Neural cell (in vitro differentiated cells): ENCODE data around the gene LMOD3.

Experiments used
- EP300 ChIP-seq: fragments of 450-650 bp; conservative IDR thresholded peaks from 2 replicates; pipeline ENCODE4 v1.6.1; 2014; ENCODE audit warnings: antibody characterized with exemption, mild to moderate bottlenecking, moderate library complexity; ENCODE audit not compliant: poor library complexity, severe bottlenecking
- EZH2 ChIP-seq: fragments of 200-600, 300-800 bp; shearing (Covaris generic), sonication (generic); IDR thresholded peaks from 2 replicates; pipeline ENCODE4 v1.6.1; 2014; ENCODE audit warnings: antibody characterized with exemption, low read length, borderline replicate concordance, mild to moderate bottlenecking; ENCODE audit not compliant: insufficient read depth, poor library complexity, severe bottlenecking
- POLR2AphosphoS5 ChIP-seq: IDR thresholded peaks from 2 replicates; pipeline ENCODE4 v1.6.1; 2012
- RAD21 ChIP-seq: fragments of 450-650 bp; conservative IDR thresholded peaks from 2 replicates; pipeline ENCODE4 v1.6.1; 2014; ENCODE audit warnings: antibody characterized with exemption, mild to moderate bottlenecking, moderate library complexity
- TF ChIP-seq, protein P1 (sequence below): fragments of 450-650 bp; IDR thresholded peaks from 2 replicates; pipeline ENCODE4 v1.5.1; 2014; ENCODE audit warnings: antibody characterized with exemption, mild to moderate bottlenecking, moderate library complexity; ENCODE audit not compliant: poor library complexity, severe bottlenecking
- TF ChIP-seq, protein P2 (sequence below): IDR thresholded peaks from 2 replicates; pipeline ENCODE4 v1.6.1; 2012; ENCODE audit warnings: borderline replicate concordance

GRCh38 chr3:69091389-69092029, 30.9 kb downstream of the LMOD3 start:
- no peak for TF ChIP-seq EZH2
- TF ChIP-seq, protein P1, sequence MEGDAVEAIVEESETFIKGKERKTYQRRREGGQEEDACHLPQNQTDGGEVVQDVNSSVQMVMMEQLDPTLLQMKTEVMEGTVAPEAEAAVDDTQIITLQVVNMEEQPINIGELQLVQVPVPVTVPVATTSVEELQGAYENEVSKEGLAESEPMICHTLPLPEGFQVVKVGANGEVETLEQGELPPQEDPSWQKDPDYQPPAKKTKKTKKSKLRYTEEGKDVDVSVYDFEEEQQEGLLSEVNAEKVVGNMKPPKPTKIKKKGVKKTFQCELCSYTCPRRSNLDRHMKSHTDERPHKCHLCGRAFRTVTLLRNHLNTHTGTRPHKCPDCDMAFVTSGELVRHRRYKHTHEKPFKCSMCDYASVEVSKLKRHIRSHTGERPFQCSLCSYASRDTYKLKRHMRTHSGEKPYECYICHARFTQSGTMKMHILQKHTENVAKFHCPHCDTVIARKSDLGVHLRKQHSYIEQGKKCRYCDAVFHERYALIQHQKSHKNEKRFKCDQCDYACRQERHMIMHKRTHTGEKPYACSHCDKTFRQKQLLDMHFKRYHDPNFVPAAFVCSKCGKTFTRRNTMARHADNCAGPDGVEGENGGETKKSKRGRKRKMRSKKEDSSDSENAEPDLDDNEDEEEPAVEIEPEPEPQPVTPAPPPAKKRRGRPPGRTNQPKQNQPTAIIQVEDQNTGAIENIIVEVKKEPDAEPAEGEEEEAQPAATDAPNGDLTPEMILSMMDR: no peak
- TF ChIP-seq RAD21: no peak
- no peak for TF ChIP-seq POLR2AphosphoS5
- TF ChIP-seq EP300: no peak
- TF ChIP-seq, protein P2, sequence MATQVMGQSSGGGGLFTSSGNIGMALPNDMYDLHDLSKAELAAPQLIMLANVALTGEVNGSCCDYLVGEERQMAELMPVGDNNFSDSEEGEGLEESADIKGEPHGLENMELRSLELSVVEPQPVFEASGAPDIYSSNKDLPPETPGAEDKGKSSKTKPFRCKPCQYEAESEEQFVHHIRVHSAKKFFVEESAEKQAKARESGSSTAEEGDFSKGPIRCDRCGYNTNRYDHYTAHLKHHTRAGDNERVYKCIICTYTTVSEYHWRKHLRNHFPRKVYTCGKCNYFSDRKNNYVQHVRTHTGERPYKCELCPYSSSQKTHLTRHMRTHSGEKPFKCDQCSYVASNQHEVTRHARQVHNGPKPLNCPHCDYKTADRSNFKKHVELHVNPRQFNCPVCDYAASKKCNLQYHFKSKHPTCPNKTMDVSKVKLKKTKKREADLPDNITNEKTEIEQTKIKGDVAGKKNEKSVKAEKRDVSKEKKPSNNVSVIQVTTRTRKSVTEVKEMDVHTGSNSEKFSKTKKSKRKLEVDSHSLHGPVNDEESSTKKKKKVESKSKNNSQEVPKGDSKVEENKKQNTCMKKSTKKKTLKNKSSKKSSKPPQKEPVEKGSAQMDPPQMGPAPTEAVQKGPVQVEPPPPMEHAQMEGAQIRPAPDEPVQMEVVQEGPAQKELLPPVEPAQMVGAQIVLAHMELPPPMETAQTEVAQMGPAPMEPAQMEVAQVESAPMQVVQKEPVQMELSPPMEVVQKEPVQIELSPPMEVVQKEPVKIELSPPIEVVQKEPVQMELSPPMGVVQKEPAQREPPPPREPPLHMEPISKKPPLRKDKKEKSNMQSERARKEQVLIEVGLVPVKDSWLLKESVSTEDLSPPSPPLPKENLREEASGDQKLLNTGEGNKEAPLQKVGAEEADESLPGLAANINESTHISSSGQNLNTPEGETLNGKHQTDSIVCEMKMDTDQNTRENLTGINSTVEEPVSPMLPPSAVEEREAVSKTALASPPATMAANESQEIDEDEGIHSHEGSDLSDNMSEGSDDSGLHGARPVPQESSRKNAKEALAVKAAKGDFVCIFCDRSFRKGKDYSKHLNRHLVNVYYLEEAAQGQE: no peak
